HepG2 (cell line): Measurements from ENCODE around the gene CD300LF. TPM values are rescaled to one million over a fixed set of nuclear protein-coding genes. Genes with fewer than 3 reads are reported as not detected.
A peak's percentile ranks its signal among the peaks of the same experiment; 100 is the strongest.

Experiments
- BCL6 ChIP-seq: IDR thresholded peaks from 2 replicates; pipeline ENCODE4 v1.6.1; 2016; ENCODE audit warnings: missing genetic modification reagents, missing compliant biosample characterization
- BHLHE40 ChIP-seq: IDR thresholded peaks from 2 replicates; pipeline ENCODE4 v1.6.1; 2011; ENCODE audit warnings: low read length, improper control_type of control experiment
- MLLT10 ChIP-seq: sonication (generic); formaldehyde crosslinking; IDR thresholded peaks from 2 replicates; pipeline ENCODE4 v1.4.0; 2020; ENCODE audit warnings: missing genetic modification reagents
- MTA1 ChIP-seq: sonication (generic); formaldehyde crosslinking; IDR thresholded peaks from 2 replicates; pipeline ENCODE4 v1.4.0; 2020; ENCODE audit warnings: missing genetic modification reagents, mild to moderate bottlenecking, borderline replicate concordance
- NFYC ChIP-seq: IDR thresholded peaks from 2 replicates; pipeline ENCODE4 v1.6.1; 2016; ENCODE audit warnings: missing genetic modification reagents, missing compliant biosample characterization
- RBFOX2 ChIP-seq: fragments of 200-400 bp; formaldehyde crosslinking; IDR thresholded peaks from 2 replicates; pipeline ENCODE4 v1.6.1; 2017; ENCODE audit warnings: low read depth, mild to moderate bottlenecking, low read length
- RBM22 ChIP-seq: fragments of 200-400 bp; formaldehyde crosslinking; optimal IDR thresholded peaks from 2 replicates; pipeline ENCODE3; 2017; ENCODE audit warnings: mild to moderate bottlenecking, low read length, moderate library complexity
- SIX1 ChIP-seq: sonication (generic); formaldehyde crosslinking; IDR thresholded peaks from 2 replicates; pipeline ENCODE4 v1.4.0; 2020; ENCODE audit warnings: missing genetic modification reagents, borderline replicate concordance
- TAF1 ChIP-seq: sonication (generic); formaldehyde crosslinking; IDR thresholded peaks from 2 replicates; pipeline ENCODE4 v1.4.0; 2020; ENCODE audit warnings: missing genetic modification reagents
- TAF15 ChIP-seq: fragments of 200-400 bp; formaldehyde crosslinking; IDR thresholded peaks from one replicate; pipeline ENCODE4 v1.6.1; 2018; ENCODE audit warnings: mild to moderate bottlenecking, low read depth, low read length; ENCODE audit not compliant: poor library complexity, severe bottlenecking
- TFE3 ChIP-seq: IDR thresholded peaks from 2 replicates; pipeline ENCODE4 v1.6.1; 2016
- ZBTB39 ChIP-seq: sonication (generic); formaldehyde crosslinking; IDR thresholded peaks from 2 replicates; pipeline ENCODE4 v1.5.0; 2020; ENCODE audit warnings: missing genetic modification reagents
- ZBTB49 ChIP-seq: sonication (generic); formaldehyde crosslinking; IDR thresholded peaks from 2 replicates; pipeline ENCODE4 v1.4.0; 2020; ENCODE audit warnings: missing genetic modification reagents, borderline replicate concordance
- ZBTB7A ChIP-seq: sonication (generic); formaldehyde crosslinking; IDR thresholded peaks from 2 replicates; pipeline ENCODE4 v1.8.0; 2022; ENCODE audit warnings: mild to moderate bottlenecking, missing genetic modification reagents
- ZFP36 ChIP-seq: fragments of 150-350 bp; IDR thresholded peaks from 2 replicates; pipeline ENCODE4 v1.6.1; 2018; ENCODE audit warnings: borderline replicate concordance, low read length, low read depth; ENCODE audit not compliant: partially characterized antibody
- ZMYM2 ChIP-seq: sonication (generic); formaldehyde crosslinking; IDR thresholded peaks from 2 replicates; pipeline ENCODE4 v1.8.0; 2022; ENCODE audit warnings: mild to moderate bottlenecking, missing genetic modification reagents
- ZNF136 ChIP-seq: sonication (generic); formaldehyde crosslinking; IDR thresholded peaks from 2 replicates; pipeline ENCODE4 v1.8.1; 2022; ENCODE audit warnings: low read depth, mild to moderate bottlenecking, moderate library complexity, missing genetic modification reagents
- ZNF20 ChIP-seq: sonication (generic); formaldehyde crosslinking; IDR thresholded peaks from 2 replicates; pipeline ENCODE4 v1.4.0; 2020; ENCODE audit warnings: mild to moderate bottlenecking, moderate library complexity, missing genetic modification reagents
- ZNF207 ChIP-seq: fragments of 450-650 bp; IDR thresholded peaks from 2 replicates; pipeline ENCODE4 v1.6.1; 2016; ENCODE audit warnings: antibody characterized with exemption, borderline replicate concordance
- ZNF260 ChIP-seq: sonication (generic); formaldehyde crosslinking; IDR thresholded peaks from 2 replicates; pipeline ENCODE4 v1.4.0; 2020; ENCODE audit warnings: missing genetic modification reagents, low read depth, mild to moderate bottlenecking, borderline replicate concordance
- ZNF34 ChIP-seq: sonication (generic); formaldehyde crosslinking; IDR thresholded peaks from 2 replicates; pipeline ENCODE4 v1.4.0; 2020; ENCODE audit warnings: mild to moderate bottlenecking, missing genetic modification reagents, borderline replicate concordance
- ZNF570 ChIP-seq: sonication (generic); formaldehyde crosslinking; IDR thresholded peaks from 2 replicates; pipeline ENCODE4 v1.4.0; 2020; ENCODE audit warnings: mild to moderate bottlenecking, missing genetic modification reagents, borderline replicate concordance
- ZNF607 ChIP-seq: sonication (generic); formaldehyde crosslinking; IDR thresholded peaks from 2 replicates; pipeline ENCODE4 v1.5.1; 2020; ENCODE audit warnings: missing genetic modification reagents, mild to moderate bottlenecking, borderline replicate concordance
- ZNF878 ChIP-seq: sonication (generic); formaldehyde crosslinking; IDR thresholded peaks from 2 replicates; pipeline ENCODE4 v1.8.1; 2023; ENCODE audit warnings: mild to moderate bottlenecking, missing genetic modification reagents, moderate library complexity
- ZNF879 ChIP-seq: sonication (generic); formaldehyde crosslinking; IDR thresholded peaks from 2 replicates; pipeline ENCODE4 v1.8.1; 2023; ENCODE audit warnings: missing genetic modification reagents
- ZSCAN21 ChIP-seq: sonication (generic); formaldehyde crosslinking; IDR thresholded peaks from 2 replicates; pipeline ENCODE4 v1.8.0; 2022; ENCODE audit warnings: mild to moderate bottlenecking, missing genetic modification reagents, moderate library complexity, borderline replicate concordance
- polyA plus RNA-seq, 8 experiments: library from polyadenylated mRNA; depleted of rRNA in 3 of 8; stranded (reverse) in 7 of 8; unstranded in 1 of 8; fragments of >200 nt; fragmentation: Illumina TruSeq in 4 of 8; extraction: Trizol in 4 of 8; gene quantifications; 2 replicates each; pipeline versions ENCODE4 v1.2.1 to v1.2.3, GENCODE V29; 2011 to 2016; ENCODE audit warnings: low read depth in 4 of 8, missing spikeins in 1 of 8, mixed read lengths in 1 of 8; ENCODE audit not compliant: insufficient read depth in 1 of 8
- total RNA-seq, 5 experiments: library from RNA; depleted of rRNA; stranded (reverse); fragments of >200 nt; fragmentation: Illumina TruSeq; extraction: Trizol; gene quantifications; 2 replicates each; pipeline ENCODE4 v1.2.3, GENCODE V29; 2016; ENCODE audit warnings: low read depth in 1 of 5

CD300LF gene
- total and polyA plus RNA-seq, 2 of the 13 experiments (the other 11 are each of a cell fraction or from before 2014, with no cell fraction given) = not detected

GRCh38 chr17:74752822-74753401 is 40.2 kb upstream of the CD300LF start (continued):
- TF ChIP-seq ZBTB49 (CRISPR knock-in tag) = no peak
- TF ChIP-seq ZNF34 (CRISPR knock-in tag) = no peak
- TF ChIP-seq ZBTB39 (CRISPR knock-in tag) = no peak
- no peak for TF ChIP-seq ZNF20 (CRISPR knock-in tag)
- TF ChIP-seq ZMYM2 = peak; percentile 59; the same call in 1 of the 2 replicates
- no peak for TF ChIP-seq BHLHE40
- no peak for TF ChIP-seq ZNF136 (CRISPR knock-in tag)
- no peak for TF ChIP-seq RBFOX2
- TF ChIP-seq BCL6 (CRISPR knock-in tag) = 0 out of 2 replicates have a peak, but pooled peaks have one; percentile 16
- TF ChIP-seq MLLT10 (CRISPR knock-in tag) = no peak
- peak; percentile 32; the same call in 1 of the 2 replicates for TF ChIP-seq TFE3 (CRISPR knock-in tag)
- TF ChIP-seq ZNF207 = no peak
- TF ChIP-seq ZSCAN21 (CRISPR knock-in tag) = no peak
- TF ChIP-seq TAF15 = no peak
- TF ChIP-seq SIX1 (CRISPR knock-in tag) = no peak
- no peak for TF ChIP-seq ZNF878 (CRISPR knock-in tag)
- TF ChIP-seq ZNF570 (CRISPR knock-in tag) = no peak
- peak; percentile 83 for TF ChIP-seq RBM22
- no peak for TF ChIP-seq ZBTB7A
- TF ChIP-seq MTA1 (CRISPR knock-in tag) = 0 out of 2 replicates have a peak, but pooled peaks have one; percentile 26
- TF ChIP-seq ZNF879 = no peak
- no peak for TF ChIP-seq TAF1 (CRISPR knock-in tag)
- TF ChIP-seq NFYC (CRISPR knock-in tag) = no peak
- no peak for TF ChIP-seq ZNF260 (CRISPR knock-in tag)
- TF ChIP-seq ZFP36 = no peak
- TF ChIP-seq ZNF607 (CRISPR knock-in tag) = peak; percentile 51; the same call in 1 of the 2 replicates
